IPS-18c (cell line): ENCODE data around the gene RASGRP1.

Experiments
- H3K4me3 ChIP-seq: 2 replicates; pipeline ENCODE4 v1.7.0; 2013; ENCODE audit warnings: low read depth, mild to moderate bottlenecking, low read length, moderate library complexity; ENCODE audit not compliant: insufficient read depth
- H3K9me3 ChIP-seq: one replicate; pipeline ENCODE4 v1.6.1; 2013; ENCODE audit warnings: mild to moderate bottlenecking, low read length, moderate library complexity; ENCODE audit not compliant: control insufficient read depth, insufficient read depth

RASGRP1 gene

GRCh38 chr15:38526158-38526557 is 38.5 kb downstream of the RASGRP1 start:
- Histone ChIP-seq H3K4me3 (no peak overlapping the region), H3K9me3 (no peaks in the 10 kb centered on the region)

GRCh38 chr15:38525489-38525888 is 39.1 kb downstream of the RASGRP1 start:
- Histone ChIP-seq H3K9me3 (no peaks in the 10 kb centered on the region), H3K4me3 (no peak overlapping the region)

- Histone ChIP-seq H3K4me3 (no peak overlapping the region), H3K9me3 (no peaks in the 10 kb centered on the region)
Observed at GRCh38 chr15:38524156-38524555, 40.5 kb downstream of the RASGRP1 start.

GRCh38 chr15:38522922-38523321 is 41.7 kb downstream of the RASGRP1 start:
- Histone ChIP-seq H3K9me3 (no peaks in the 10 kb centered on the region), H3K4me3 (no peak overlapping the region)

- H3K4me3 ChIP-seq, result no peak overlapping the region
- H3K9me3 ChIP-seq, result no peaks in the 10 kb centered on the region
Observed at GRCh38 chr15:38521316-38521715, 43.3 kb downstream of the RASGRP1 start.

- Histone ChIP-seq H3K9me3 (no peaks in the 10 kb centered on the region), H3K4me3 (no peak overlapping the region)
Observed at GRCh38 chr15:38520035-38520434, 44.6 kb downstream of the RASGRP1 start.

- Histone ChIP-seq H3K4me3 (no peak overlapping the region), H3K9me3 (no peaks in the 10 kb centered on the region)
Observed at GRCh38 chr15:38518084-38518483, 46.5 kb downstream of the RASGRP1 start.

- Histone ChIP-seq H3K4me3 (no peak overlapping the region), H3K9me3 (no peaks in the 10 kb centered on the region)
Observed at GRCh38 chr15:38517312-38517975, 47.2 kb downstream of the RASGRP1 start.

GRCh38 chr15:38516626-38517025 is 48.0 kb downstream of the RASGRP1 start:
- Histone ChIP-seq H3K9me3 (no peaks in the 10 kb centered on the region), H3K4me3 (no peak overlapping the region)

- no peak overlapping the region for H3K4me3 ChIP-seq
- H3K9me3 ChIP-seq, result no peaks in the 10 kb centered on the region
Observed at GRCh38 chr15:38514601-38515000, 50.0 kb downstream of the RASGRP1 start.

GRCh38 chr15:38512901-38513300 is 51.7 kb downstream of the RASGRP1 start:
- H3K9me3 ChIP-seq, result no peaks in the 10 kb centered on the region
- H3K4me3 ChIP-seq, result no peak overlapping the region

- Histone ChIP-seq H3K4me3 (no peak overlapping the region), H3K9me3 (no peaks in the 10 kb centered on the region)
Observed at GRCh38 chr15:38509152-38509551, 55.5 kb downstream of the RASGRP1 start.

GRCh38 chr15:38508647-38509046 is 56.0 kb downstream of the RASGRP1 start:
- H3K9me3 ChIP-seq, result no peaks in the 10 kb centered on the region
- H3K4me3 ChIP-seq, result no peak overlapping the region

GRCh38 chr15:38507570-38507969 is 57.0 kb downstream of the RASGRP1 start:
- H3K4me3 ChIP-seq, result no peak overlapping the region
- no peaks in the 10 kb centered on the region for H3K9me3 ChIP-seq

GRCh38 chr15:38506997-38507396 is 57.6 kb downstream of the RASGRP1 start:
- H3K4me3 ChIP-seq, result no peak overlapping the region

GRCh38 chr15:38504680-38505467 is 59.7 kb downstream of the RASGRP1 start:
- Histone ChIP-seq H3K4me3 (no peak overlapping the region), H3K9me3 (no peaks in the 10 kb centered on the region)

More at GRCh38 chr15:38506997-38507396, 57.6 kb downstream of the RASGRP1 start:
- H3K9me3 ChIP-seq, result no peaks in the 10 kb centered on the region

- Histone ChIP-seq H3K9me3 (no peaks in the 10 kb centered on the region), H3K4me3 (no peak overlapping the region)
Observed at GRCh38 chr15:38503496-38503895, 61.1 kb downstream of the RASGRP1 start.

GRCh38 chr15:38499651-38500050 is 65.0 kb downstream of the RASGRP1 start:
- Histone ChIP-seq H3K4me3 (no peak overlapping the region), H3K9me3 (no peaks in the 10 kb centered on the region)
